Measurements from ENCODE around the gene MYO5A.
A peak's percentile ranks its signal among the peaks of the same experiment; 100 is the strongest.

MYO5A gene

DNA sequence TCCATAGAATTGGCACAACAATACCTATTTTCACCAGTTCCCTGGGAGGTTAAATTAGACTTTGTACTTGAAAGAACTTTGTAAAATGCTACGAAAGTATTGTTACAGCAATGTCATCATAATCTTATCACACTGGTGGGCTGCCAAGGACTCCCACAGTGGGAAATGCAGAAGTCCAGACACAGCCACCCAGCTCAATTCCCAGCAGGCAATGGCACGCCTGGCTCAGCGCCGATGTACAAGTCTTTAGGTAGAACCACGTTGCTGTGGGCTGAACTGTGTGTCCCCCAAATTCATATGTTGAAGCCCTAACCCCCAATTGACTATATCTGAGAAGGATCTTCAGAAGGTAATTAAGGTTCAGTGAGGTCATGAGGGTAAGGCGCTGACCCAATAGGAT lies 245.4 kb downstream of the MYO5A start:
- DNase-seq = no peak

DNA sequence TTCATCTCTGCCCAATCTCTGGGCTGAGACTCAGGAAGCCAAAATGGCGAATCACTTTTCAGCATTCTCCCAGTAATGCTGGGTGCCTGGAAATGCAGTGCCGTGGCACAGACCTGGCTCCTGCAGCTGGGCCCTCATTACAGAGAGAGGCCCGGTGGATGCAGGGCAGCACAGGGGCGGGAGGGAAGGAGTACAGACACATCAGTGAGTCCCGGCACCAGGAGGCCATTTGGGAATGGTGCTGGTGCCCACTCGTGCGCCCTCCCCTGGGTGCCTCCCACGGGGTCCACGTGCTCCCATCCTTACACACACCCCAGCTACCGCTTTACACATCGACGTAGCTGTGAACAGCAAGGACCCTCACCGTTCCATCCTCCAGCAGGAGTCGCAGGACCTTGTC lies 246.3 kb downstream of the MYO5A start:
- DNase-seq = no peak

DNA sequence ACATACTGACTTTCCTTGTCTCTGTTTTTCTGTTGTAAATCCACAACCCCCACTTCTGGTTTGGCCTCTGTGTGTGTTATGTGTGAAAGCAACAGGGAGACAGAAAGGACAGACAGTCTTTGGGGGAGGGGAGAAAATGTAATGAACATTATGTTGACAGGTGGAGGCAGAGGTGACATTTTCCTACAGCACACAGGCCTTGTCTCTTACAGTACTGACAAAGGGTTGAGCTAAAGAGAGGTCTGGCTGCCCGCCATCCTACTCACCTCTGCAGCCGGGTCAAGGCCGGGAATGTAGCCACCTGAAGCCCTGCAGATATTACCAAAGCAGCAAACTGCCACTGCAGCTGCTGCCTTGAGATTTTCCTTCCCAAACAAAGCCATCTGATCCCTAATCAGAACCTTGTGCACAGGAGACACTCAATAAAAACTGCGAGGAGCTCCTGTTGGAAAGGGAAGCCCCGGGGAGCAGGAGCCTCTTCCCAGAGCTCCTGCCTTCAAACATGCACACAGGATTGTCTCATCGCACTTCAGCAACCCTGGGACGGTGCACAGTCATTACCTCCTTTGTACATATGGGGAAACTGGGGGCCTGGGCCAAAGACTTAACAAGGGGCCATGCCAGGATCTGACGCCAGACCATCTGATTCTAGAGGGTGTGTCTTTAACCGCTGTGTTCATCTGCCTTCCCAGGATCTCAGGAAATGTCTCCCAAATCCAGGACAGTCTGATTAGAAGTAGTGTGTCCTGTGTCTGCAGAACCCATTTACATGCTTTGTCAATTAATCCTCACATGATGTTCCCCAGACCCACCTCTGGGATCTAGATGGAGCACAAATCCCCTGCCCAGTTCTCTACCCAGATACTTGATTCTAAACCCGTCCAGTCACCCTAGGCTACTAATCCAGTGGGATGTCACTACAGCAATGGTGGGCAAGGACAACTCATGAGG lies 247.3 kb downstream of the MYO5A start:
- no peak for DNase-seq

DNA sequence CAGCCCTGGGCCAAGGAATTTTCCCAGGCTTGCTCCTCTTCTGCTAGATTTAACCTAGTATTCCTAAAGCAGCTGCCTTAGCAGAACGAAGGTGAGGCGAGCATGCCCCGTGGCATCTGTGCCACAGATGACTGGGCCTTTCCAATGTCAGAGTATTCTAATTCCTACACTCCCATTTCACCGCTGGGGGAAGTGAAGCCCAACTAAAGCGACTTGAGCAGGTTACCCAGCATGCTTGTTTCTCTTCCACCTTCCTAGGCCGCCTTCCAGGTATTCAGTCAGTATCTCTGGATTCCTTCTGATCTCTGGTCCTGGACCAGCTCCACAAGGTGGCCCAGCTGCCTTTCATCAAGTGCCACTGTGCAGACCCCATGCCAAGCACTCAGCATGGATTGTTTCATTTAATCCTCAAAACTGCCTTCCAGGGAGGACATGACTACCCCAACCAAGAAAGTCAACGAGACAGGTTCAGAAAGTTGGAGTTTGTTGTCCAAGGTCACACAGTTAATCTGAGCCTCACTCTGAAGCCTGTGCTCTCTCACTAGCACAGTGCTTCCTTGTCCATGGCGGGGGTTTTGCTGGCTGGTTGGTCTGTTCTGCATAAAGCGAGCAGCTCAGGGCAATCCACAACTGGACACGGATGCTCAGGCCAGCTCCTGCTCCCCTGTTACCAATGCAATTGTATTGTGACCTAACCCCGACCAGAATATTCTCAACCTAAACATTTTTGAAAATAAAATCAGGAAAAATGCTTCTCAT lies 248.2 kb downstream of the MYO5A start:
- DNase-seq = no peak

DNA sequence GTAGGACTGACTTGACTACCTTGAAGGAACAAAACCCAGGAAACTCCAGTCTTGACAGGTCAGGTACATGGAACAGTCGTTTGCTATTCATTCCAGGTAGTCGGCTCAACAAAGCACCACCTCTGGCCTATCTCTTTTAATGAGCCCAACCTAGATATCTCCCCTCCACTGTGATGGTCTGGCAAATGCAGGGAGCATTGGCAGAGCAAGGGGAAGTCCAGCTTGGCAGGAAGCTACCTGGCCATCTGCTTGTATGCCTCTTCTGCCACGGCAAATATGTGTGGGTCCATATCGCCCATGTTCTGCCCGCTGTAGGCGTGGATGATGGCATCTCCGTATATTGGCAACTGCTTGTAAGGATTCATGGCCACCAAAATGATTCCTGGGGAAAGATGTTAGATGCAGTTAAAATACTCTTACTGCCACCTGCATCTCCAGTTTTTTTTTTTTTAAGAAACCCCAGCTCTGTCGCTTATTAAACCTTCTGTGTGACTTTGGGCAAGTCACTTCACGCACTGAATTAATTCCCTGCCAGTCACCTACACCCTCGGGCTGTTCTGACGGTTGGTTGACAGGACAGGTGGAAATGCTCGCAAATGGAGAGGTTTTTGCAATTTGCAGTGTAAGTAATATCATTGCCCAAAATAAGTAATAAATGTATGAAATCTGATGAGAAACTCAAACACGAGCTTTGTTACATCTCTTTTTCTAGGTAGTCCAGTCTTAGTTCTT lies 249.9 kb downstream of the MYO5A start:
- DNase-seq = no peak

DNA sequence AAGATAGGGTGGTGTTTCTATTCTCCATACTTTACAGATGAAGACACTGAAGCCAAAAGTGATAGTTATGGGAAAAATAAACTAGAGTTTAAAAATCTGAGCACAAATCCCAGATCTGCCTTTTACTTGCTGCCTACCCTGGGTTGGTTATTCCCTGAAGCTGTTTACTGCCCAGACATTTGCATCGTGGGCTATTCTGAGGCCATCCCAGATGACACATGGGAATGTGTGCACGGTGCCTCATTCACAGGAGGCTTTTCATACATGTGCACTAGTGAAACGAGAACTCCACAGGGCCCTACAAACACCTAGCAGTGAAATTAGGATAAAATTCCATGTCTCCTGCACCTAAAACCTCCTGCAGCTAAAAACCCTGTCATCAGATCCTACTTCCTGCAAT lies 250.5 kb downstream of the MYO5A start:
- DNase-seq = no peak

DNA sequence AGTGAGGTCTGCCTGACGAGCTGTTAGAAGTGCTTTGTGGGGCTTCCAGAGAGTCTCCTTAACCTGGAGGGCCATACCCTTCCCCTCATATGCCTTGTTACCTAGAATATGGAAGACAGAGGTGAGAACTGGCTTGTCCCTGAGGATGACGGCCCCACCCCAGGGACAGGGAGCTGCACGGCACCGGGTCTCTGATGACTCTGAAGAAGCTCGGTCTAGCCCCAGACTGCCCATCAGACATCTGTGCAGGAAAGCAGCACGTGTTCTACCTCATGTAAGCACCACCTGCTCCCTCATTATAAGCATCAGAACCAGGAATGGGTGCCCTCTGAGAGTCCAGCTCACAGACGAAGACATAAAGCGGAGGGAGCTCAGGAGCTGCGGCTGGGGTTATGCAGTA lies 251.1 kb downstream of the MYO5A start:
- DNase-seq = no peak

DNA sequence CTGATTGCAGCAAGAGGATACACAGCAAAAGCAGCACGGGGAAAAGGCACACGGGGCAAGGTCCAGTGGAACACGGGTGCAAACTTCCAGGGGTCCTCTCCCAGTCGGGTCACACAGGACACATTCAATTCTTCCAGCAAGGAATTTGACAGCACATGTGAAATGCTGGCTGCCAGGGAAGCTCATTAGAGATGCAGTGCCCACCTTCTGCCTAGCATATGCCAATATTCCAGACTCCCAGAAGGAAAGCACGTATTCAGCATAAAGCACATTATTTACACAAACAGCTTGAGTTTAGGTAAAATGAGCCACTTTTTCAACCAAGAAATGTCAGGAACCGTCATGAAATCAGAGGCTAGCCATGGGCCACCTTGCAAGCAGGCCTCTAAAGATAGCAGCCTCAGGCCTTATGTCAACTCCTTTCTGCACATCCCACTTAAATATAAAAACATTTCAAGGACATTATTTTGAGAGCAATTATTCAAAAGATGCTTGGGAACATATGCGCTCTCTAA lies 252.4 kb downstream of the MYO5A start:
- no peak for DNase-seq

DNA sequence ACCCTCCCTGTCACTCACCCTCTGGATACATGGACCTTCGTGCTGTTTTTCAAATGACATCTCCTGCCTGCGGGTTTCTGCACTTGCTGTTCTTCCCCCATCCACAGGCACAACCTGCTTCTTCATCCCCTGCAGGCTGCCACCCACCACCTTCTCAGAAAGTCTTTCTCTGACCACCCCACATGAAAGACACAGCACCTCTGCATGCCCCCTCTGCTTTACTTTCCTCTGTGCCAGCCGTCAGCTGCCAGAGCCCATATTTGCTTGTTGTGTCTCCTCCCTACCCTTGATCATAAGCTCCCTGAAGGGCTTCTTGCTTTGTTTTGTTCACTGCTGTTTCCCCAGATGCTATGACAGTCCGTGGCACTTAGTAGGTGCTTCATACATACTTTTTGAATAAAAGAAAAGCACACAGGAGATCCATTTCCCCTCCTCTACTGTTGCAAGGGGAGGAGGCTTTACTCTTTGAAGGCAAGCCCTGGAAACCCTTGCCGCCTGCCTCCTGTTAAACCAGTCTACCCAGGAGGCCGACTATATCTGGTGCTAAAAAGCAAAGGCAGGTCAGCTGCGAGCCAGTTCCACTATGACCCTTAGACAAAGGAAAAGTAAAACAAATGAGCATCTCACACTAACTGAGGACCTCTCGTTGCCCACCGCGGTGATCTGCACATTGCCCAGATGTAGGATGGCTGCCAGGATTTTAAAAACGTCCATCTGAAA lies 265.0 kb downstream of the MYO5A start:
- DNase-seq = no peak

DNA sequence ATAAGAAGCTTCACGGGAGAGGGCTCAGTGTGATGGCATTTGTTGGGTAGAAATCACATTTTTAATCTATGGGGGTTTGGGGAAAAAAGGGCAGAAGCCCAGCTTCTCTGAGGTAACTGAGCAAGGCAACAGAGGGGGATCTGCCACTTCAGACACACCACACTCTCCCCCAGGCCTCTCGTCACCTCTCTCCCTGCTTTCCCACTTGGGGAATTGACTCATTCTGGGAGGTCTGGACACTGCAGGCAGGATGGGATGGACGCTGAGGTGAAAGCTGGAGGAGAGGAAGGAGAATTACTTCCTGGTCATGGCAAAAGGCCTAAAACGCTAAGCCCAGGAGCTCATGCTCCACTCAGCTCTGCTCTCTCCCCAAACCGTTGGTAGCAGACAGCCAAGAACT lies 266.3 kb downstream of the MYO5A start:
- DNase-seq = no peak

DNA sequence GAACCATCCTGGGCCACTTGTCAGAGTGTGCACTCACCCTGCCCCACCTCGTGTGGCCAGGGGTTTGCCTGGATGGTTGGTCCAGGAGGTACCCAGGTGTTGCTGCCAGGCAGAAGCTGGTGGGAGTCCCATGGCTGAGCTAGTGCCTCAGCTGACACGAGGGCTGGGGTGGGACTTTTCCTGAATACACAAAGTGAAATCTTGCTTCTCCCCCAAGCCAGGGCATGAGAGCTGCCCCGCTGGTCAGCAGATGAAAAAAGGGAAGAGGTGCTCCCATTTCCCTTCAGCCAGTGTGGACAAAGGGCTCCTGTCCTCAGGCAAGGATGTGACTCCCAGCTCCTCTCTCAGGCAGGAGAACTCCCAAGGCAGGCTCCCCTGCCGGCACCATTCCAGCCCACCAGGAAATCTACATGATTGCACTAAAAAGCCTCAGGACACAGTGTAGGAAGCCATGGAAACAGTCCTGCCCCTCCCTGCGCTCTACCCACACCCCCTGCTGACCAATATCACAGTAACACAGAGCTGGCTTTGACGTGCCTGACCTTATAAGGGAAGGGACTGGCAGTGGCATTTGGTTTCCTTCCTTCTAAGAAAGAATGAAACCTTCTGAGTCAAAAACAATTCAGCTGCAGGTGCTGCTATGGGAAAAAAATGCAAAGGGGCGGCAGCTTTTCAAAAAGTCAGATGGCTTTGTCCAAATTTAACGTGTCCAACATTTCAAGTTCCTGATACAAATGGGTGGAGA lies 267.0 kb downstream of the MYO5A start:
- peak; percentile 74 for DNase-seq

DNA sequence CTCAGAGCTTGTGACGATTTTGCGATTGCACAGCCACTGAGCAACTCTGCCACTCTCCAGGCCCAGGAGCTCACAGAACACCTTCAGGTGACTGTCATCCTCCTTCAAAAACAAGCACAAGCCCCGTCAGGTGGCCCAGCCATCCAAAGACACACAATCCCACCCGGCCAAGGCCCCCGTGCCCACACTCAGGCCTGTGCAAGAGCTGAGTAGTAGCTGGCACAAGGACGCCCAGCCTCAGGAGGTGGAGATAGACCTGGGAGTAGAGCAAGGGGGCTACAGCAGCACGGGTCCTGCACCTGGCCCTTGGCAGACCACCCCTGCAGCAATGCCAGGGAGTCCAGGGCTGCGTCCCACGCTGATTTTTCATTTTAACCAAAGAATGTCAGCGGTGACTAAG lies 267.7 kb downstream of the MYO5A start:
- DNase-seq = no peak

DNA sequence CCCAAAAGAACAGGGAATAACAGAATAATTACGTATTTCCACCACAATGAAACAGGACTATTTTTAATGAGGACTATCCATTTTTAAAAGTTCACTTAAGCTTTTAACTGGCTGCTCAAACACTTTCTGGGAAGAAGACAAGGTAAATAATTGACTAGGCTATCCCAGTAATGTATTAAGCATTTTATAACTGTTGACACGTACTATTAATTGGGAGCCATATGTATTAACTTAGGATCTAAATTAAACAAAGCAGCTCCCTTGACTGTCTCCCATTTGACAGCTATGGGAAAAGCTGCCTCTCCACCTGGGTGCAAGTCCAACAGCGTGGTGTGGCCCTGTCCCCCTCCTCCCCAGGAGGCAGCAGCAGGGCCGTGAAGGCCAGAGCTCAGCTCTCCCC lies 269.2 kb downstream of the MYO5A start:
- no peak for DNase-seq

DNA sequence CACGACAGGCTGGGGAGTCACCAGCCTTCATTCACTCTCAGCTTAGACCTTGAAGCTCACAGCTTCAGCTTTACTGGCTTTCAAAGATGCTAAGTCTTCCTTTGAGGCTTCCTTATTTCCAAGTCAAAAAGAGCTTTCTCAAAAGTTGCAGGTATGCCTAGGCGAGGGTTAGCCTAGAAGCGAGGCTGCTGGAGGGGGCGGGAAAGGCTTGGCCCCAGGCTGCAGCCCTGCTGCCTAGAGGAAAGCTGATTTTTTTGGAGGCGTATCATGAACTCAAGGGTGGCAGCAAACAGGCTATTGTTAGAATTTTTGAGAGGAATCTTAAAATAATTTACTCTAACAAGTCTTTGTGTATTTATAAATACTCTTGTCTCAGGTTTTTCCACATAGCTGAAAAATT lies 270.2 kb downstream of the MYO5A start:
- no peak for DNase-seq

DNA sequence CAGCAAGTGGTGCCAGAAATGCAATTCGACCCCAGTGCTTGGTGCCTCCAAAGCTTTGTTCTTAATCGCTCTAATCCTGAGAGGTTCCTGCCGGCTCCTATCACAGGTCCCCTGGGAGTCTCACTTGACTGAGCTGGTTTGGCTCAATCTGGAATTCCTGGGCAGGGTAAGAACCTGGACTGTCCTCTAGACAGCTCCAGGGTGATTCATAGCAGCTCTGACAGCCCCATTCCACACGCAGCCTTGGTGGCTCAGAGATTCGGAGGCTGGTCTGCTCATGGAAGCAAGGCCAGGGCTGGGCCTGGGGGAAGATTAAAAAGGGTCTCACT lies 271.0 kb downstream of the MYO5A start:
- no peak for DNase-seq

Data from stimulated activated CD8-positive, alpha-beta memory T cell treated with anti-CD3 and anti-CD28 coated beads, Interleukin-4, amount 100 ng/mL, for 48 hours (primary cell).